Measurements from ENCODE around the gene IGSF5. TPM values are rescaled to one million over a fixed set of nuclear protein-coding genes. Genes with fewer than 3 reads are reported as not detected.

IGSF5 gene
- total RNA-seq, 2 donors from 2014 or later, result 0.64 to 0.82 TPM

DNA sequence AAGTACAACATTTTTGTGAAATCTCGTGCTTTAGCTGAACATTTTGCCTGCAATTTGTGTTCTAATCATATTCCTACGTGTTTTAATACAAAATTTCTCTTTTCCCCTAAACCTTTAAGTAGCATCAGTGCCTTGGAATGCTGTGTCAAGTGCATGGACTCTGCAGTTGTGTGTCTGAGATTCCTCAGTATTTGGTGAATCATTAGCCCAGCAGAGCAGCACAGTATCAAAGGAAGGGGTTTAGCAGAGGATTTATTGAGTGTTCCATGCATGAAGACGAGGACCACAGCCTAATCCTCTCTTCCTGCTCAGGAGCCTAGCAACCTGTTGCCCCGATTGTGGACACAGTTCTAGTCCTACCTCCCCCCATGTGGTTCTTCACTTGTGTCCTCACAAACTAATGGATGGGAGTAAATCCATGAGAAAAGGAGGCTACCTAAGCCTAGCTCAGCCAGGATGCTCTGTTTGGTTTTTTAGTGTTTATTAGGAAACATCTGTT is 92.9 kb downstream of the IGSF5 start:
- Histone ChIP-seq H3K27me3 (no peaks in the 10 kb centered on the region), H3K9me3 (no peaks in the 10 kb centered on the region), H3K9ac (ENCODE audit: low read depth in 2 of 2, low read length in 2 of 2) (no peak overlapping the region), H3K36me3 (no peaks in the 10 kb centered on the region), H3K27ac (no peak overlapping the region), H3K4me1 (no peaks in the 10 kb centered on the region), H3K4me3 (no peak overlapping the region)
- intact Hi-C loops (cut with DNase I), result no loop called here
- no peak for DNase-seq
- TF ChIP-seq, protein P1, sequence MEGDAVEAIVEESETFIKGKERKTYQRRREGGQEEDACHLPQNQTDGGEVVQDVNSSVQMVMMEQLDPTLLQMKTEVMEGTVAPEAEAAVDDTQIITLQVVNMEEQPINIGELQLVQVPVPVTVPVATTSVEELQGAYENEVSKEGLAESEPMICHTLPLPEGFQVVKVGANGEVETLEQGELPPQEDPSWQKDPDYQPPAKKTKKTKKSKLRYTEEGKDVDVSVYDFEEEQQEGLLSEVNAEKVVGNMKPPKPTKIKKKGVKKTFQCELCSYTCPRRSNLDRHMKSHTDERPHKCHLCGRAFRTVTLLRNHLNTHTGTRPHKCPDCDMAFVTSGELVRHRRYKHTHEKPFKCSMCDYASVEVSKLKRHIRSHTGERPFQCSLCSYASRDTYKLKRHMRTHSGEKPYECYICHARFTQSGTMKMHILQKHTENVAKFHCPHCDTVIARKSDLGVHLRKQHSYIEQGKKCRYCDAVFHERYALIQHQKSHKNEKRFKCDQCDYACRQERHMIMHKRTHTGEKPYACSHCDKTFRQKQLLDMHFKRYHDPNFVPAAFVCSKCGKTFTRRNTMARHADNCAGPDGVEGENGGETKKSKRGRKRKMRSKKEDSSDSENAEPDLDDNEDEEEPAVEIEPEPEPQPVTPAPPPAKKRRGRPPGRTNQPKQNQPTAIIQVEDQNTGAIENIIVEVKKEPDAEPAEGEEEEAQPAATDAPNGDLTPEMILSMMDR (IDR thresholded peaks at IDR 0.05), result no peak

DNA sequence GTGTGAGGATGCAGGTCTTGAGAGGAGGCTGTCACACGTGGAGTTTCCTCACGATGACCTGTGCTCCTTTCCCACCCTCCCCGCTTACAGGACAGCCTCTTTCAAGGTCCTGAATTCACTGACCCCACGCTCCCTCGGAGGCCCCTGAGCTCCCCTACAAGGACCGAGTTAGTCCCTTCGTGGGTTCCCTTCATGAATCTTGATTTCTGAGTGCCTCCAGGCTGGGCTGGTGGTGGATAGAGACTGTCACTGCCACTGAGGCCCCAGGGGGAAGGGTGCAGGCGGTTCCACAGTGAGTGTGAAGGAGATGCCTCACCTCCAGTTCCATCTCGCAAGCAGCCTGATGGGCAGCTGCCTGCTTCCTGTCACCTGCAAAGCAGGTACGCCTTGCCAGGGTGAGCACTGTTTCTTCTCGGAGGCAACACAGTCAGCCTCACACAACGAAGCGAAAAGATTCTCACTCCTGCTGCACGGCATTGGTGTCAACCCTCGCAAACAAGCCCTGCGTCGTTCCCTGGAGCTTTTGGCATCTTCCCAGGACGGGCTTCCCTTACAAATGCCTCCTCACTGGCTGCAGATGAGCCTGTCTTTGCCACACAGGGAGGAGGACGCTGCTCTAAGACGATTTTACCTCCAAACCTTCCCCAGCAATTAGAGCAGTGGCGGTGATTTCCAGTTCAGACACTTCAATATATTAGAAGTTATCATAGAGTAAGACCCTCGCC is 95.6 kb downstream of the IGSF5 start:
- Histone ChIP-seq H3K27me3 (no peaks in the 10 kb centered on the region), H3K36me3 (no peaks in the 10 kb centered on the region), H3K9me3 (no peaks in the 10 kb centered on the region), H3K27ac (no peak overlapping the region), H3K4me1 (no peaks in the 10 kb centered on the region), H3K9ac (ENCODE audit: low read depth in 2 of 2, low read length in 2 of 2) (no peak overlapping the region), H3K4me3 (no peak overlapping the region)
- intact Hi-C loops (cut with DNase I), result no loop called here
- no peak for DNase-seq
- TF ChIP-seq, protein P1 (IDR thresholded peaks at IDR 0.05), result no peak

DNA sequence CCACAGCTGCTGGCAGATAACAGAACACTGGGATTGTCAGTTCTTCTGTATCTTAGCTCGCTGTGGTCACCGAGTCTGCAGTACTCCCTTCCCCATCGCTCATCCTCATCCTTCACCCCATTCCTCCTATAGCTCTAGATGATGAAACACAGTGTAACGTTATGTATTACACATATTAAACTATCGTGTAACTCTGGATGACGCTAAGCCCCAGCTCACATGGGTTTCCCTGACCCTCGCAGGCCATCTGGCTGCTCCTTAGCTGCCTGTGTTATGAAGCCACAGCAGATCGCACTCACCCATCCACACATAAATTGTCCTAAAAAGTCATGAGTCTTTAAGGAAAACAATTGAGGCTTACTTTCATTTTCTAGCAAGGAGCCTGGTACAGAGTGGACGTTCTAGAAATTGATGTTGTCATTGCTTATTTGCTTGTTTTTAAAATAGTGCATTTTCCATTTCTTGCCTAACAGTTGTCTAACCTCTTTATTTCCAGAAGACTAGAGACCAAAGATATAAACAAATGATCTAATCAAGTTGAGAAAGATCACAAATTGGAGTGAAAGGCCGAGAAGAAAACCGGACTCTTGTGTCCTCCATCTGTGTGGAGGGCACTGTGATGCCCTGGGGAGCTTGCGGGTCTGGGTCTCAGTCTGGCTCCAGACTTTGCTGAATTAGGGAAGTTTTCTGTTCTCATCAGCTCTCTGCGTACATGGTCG is 97.9 kb downstream of the IGSF5 start:
- no peak overlapping the region for H3K27ac ChIP-seq
- DNase-seq, result no peak
- H3K9ac ChIP-seq (ENCODE audit: low read depth in 2 of 2, low read length in 2 of 2), result no peak overlapping the region
- H3K36me3 ChIP-seq, result no peaks in the 10 kb centered on the region
- TF ChIP-seq, protein P1 (IDR thresholded peaks at IDR 0.05), result no peak
- no peaks in the 10 kb centered on the region for H3K4me1 ChIP-seq
- H3K9me3 ChIP-seq, result no peaks in the 10 kb centered on the region
- no peak overlapping the region for H3K4me3 ChIP-seq
- no peaks in the 10 kb centered on the region for H3K27me3 ChIP-seq
- intact Hi-C loops (cut with DNase I), result no loop called here

DNA sequence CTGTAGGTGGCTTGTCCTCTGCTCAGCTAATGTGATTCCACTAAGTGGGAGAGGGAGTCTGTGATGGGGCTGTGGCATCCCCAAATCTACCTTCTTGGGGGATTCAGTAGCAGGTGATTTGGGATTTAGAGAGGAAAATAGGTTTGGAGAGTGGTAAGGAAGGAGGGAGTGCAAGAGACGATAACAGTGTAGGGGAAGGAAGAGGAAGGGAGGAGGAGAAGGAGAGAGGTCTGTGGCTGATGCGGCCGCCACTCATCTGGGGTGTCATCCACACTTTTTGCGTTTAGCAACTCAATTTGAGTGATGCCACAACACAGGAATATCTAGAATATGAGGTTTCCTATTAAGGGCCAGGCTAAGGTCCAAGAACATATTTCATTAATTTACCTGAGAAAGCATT is 98.5 kb downstream of the IGSF5 start:
- TF ChIP-seq, protein P1 (IDR thresholded peaks at IDR 0.05), result no peak
- intact Hi-C loops (cut with DNase I), result no loop called here
- no peak overlapping the region for H3K9ac ChIP-seq (ENCODE audit: low read depth in 2 of 2, low read length in 2 of 2)
- no peaks in the 10 kb centered on the region for H3K36me3 ChIP-seq
- DNase-seq, result no peak
- H3K9me3 ChIP-seq, result no peaks in the 10 kb centered on the region
- no peaks in the 10 kb centered on the region for H3K4me1 ChIP-seq
- H3K4me3 ChIP-seq, result no peak overlapping the region
- H3K27me3 ChIP-seq, result no peaks in the 10 kb centered on the region
- no peak overlapping the region for H3K27ac ChIP-seq

DNA sequence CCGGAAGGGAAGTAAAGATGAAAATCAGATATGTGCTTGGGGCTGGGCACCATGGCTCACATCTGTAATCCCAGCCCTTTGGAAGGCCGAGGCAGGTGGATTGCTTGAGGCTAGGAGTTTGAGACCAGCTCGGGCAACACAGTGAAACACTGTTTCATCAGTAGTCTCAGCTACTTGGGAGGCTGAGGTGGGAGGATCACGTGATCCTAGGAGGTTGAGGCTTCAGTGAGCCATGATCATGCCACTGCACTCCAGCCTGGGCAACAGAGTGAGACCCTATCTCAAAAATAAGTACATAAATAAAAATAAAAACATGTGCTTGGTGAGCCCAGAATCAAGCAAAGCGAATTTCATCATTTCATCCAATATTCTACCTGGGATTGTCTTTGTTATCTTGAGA is 98.9 kb downstream of the IGSF5 start:
- no peaks in the 10 kb centered on the region for H3K27me3 ChIP-seq
- no peaks in the 10 kb centered on the region for H3K4me1 ChIP-seq
- H3K36me3 ChIP-seq, result no peaks in the 10 kb centered on the region
- TF ChIP-seq, protein P1 (IDR thresholded peaks at IDR 0.05), result no peak
- intact Hi-C loops (cut with DNase I), result no loop called here
- peak; percentile 5 for DNase-seq
- H3K9me3 ChIP-seq, result no peaks in the 10 kb centered on the region
- no peak overlapping the region for H3K9ac ChIP-seq (ENCODE audit: low read depth in 2 of 2, low read length in 2 of 2)
- no peak overlapping the region for H3K4me3 ChIP-seq
- no peak overlapping the region for H3K27ac ChIP-seq

All from colonic mucosa (tissue), 4 donors.